ENCODE data around the gene PFKFB4. TPM values are rescaled to one million over a fixed set of nuclear protein-coding genes. Genes with fewer than 3 reads are reported as not detected.
"Not testable (repeated sequence)": the region's sequence is repeated elsewhere in the genome, so short reads cannot be mapped to it uniquely, and the experiment has no call there.

The PFKFB4 gene
- total RNA-seq, 1 donor from 2014 or later = 11.3 TPM

GRCh38 chr3:48532977-48533337, 23.6 kb downstream of the PFKFB4 start:
- TF ChIP-seq, protein P1, sequence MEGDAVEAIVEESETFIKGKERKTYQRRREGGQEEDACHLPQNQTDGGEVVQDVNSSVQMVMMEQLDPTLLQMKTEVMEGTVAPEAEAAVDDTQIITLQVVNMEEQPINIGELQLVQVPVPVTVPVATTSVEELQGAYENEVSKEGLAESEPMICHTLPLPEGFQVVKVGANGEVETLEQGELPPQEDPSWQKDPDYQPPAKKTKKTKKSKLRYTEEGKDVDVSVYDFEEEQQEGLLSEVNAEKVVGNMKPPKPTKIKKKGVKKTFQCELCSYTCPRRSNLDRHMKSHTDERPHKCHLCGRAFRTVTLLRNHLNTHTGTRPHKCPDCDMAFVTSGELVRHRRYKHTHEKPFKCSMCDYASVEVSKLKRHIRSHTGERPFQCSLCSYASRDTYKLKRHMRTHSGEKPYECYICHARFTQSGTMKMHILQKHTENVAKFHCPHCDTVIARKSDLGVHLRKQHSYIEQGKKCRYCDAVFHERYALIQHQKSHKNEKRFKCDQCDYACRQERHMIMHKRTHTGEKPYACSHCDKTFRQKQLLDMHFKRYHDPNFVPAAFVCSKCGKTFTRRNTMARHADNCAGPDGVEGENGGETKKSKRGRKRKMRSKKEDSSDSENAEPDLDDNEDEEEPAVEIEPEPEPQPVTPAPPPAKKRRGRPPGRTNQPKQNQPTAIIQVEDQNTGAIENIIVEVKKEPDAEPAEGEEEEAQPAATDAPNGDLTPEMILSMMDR (conservative IDR thresholded peaks at IDR 0.05) = no peak
- peaks cover 7% of the 10 kb centered on the region for H3K36me3 Mint-ChIP-seq
- no peaks in the 10 kb centered on the region for H3K9me3 Mint-ChIP-seq
- H3K27me3 Mint-ChIP-seq = no peaks in the 10 kb centered on the region
- H3K27ac Mint-ChIP-seq = no peak overlapping the region
- DNase-seq (ENCODE audit: extremely low spot score, unreplicated experiment) = no peak
- no peaks in the 10 kb centered on the region for H3K4me1 Mint-ChIP-seq (ENCODE audit: unreplicated experiment)
- H3K4me3 Mint-ChIP-seq = no peak overlapping the region

- Mint-ChIP-seq H3K9me3 (no peaks in the 10 kb centered on the region), H3K27ac (no peak overlapping the region), H3K4me1 (ENCODE audit: unreplicated experiment) (no peaks in the 10 kb centered on the region), H3K36me3 (peaks cover 10% of the 10 kb centered on the region), H3K4me3 (no peak overlapping the region), H3K27me3 (no peaks in the 10 kb centered on the region)
- TF ChIP-seq, protein P1 (conservative IDR thresholded peaks at IDR 0.05) = no peak
- DNase-seq (ENCODE audit: extremely low spot score, unreplicated experiment) = no peak
These were observed 24.2 kb downstream of the PFKFB4 start for GRCh38 chr3:48532271-48532976.

GRCh38 chr3:48530701-48531100, 25.9 kb downstream of the PFKFB4 start:
- H3K9me3 Mint-ChIP-seq; H3K27me3 Mint-ChIP-seq; H3K4me1 Mint-ChIP-seq (ENCODE audit: unreplicated experiment); H3K27ac Mint-ChIP-seq; H3K4me3 Mint-ChIP-seq; DNase-seq (ENCODE audit: extremely low spot score, unreplicated experiment): not testable (repeated sequence)
- H3K36me3 Mint-ChIP-seq = peaks cover 13% of the 10 kb centered on the region

DNA sequence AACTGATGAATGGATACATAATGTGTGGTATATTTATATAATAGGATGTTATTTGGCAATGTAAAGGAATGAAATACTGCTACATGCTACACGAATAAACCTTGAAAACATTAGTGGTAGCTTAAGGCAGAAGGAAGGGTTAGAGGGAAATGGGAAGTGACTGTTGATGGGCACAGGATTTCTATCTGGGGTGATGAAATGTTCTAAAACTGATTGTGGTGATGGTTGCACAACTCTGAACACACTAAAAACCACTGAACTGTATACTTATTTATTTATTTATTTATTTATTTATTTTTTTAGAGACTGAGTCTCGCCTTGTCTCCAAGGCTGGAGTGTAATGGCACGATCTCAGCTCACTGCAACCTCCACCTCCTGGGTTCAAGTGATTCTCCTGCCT, 27.8 kb downstream of the PFKFB4 start:
- H3K4me3 Mint-ChIP-seq = no peak overlapping the region
- peaks cover 7% of the 10 kb centered on the region for H3K36me3 Mint-ChIP-seq
- no peaks in the 10 kb centered on the region for H3K27me3 Mint-ChIP-seq
- H3K9me3 Mint-ChIP-seq = no peaks in the 10 kb centered on the region
- H3K4me1 Mint-ChIP-seq (ENCODE audit: unreplicated experiment) = no peaks in the 10 kb centered on the region
- H3K27ac Mint-ChIP-seq = no peak overlapping the region
- DNase-seq (ENCODE audit: extremely low spot score, unreplicated experiment) = no peak
- TF ChIP-seq, protein P1 (conservative IDR thresholded peaks at IDR 0.05) = no peak

DNA sequence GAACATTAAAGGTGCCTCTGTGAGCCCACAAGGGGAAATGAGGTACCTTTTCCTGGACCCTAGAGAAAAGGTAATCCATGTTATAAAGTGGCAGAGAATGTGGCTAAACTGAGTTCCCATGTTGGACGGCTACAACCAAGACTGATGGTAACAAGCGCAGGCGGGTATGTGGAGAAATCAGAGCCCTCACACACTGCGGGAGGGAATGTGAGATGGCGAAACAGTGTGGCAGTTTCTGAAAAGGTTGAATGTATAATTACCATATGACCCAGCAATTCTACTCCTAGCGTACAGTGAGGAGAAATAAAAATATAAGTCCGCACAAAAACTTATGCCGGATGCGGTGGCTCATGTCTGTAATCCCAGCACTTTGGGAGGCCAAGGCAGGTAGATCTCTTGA, 28.6 kb downstream of the PFKFB4 start:
- H3K4me3 Mint-ChIP-seq = no peak overlapping the region

GRCh38 chr3:48524970-48525369, 31.6 kb downstream of the PFKFB4 start:
- TF ChIP-seq, protein P1 (conservative IDR thresholded peaks at IDR 0.05) = no peak
- no peak for DNase-seq (ENCODE audit: extremely low spot score, unreplicated experiment)
- Mint-ChIP-seq H3K4me3 (no peak overlapping the region), H3K9me3 (no peaks in the 10 kb centered on the region), H3K36me3 (peaks cover 7% of the 10 kb centered on the region), H3K27ac (no peak overlapping the region), H3K4me1 (ENCODE audit: unreplicated experiment) (no peaks in the 10 kb centered on the region), H3K27me3 (no peaks in the 10 kb centered on the region)

More for the DNA sequence above, 28.6 kb downstream of the PFKFB4 start:
- no peak overlapping the region for H3K27ac Mint-ChIP-seq
- no peaks in the 10 kb centered on the region for H3K4me1 Mint-ChIP-seq (ENCODE audit: unreplicated experiment)
- no peaks in the 10 kb centered on the region for H3K27me3 Mint-ChIP-seq
- DNase-seq (ENCODE audit: extremely low spot score, unreplicated experiment) = no peak
- no peaks in the 10 kb centered on the region for H3K9me3 Mint-ChIP-seq
- H3K36me3 Mint-ChIP-seq = peaks cover 7% of the 10 kb centered on the region
- TF ChIP-seq, protein P1 (conservative IDR thresholded peaks at IDR 0.05) = no peak

Measured in type B pancreatic cell (in vitro differentiated cells).